ENCODE results near the gene DES. TPM values are rescaled to one million over a fixed set of nuclear protein-coding genes. Genes with fewer than 3 reads are reported as not detected.

DES gene
- total RNA-seq, 2 experiments from 2014 or later, result not detected

DNA sequence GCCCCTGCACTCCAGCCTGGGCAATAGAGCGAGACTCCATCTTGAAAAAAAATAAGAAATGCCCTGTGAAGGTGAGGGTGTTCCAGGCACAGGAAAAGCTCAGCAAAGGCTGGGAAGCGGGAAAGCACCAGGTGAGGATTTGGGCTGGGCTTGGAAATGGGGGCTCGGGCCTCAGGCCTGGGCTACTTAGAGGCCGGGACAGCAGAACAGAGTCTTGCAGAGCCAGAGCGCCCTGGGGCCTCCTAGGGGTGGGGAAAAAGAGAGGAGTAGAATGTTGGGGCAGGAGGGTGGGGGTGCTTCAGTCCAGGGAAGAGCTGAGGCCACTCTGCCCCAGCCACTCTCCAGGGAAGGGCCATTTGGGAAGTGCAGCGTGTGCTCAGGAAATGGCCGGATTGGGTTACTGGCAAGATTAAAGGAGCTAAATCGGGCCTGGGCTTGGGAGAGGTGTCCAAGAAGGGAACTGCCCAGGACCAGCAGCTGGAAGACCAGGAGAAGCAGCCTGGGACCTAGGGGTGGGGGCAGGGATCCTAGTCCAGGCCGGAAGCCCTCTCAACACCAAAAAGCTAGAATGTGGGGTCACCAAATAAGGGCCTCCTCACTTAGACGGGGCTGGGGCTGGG lies 13.8 kb upstream of the DES start:
- H3K27ac ChIP-seq (ENCODE audit: low read depth, low read length, poor library complexity, severe bottlenecking), result no peak overlapping the region
- no peaks in the 10 kb centered on the region for H3K79me2 ChIP-seq (ENCODE audit: insufficient read depth, low read depth, low read length)
- BruUV-seq (replicated peaks), result no TSS peak
- no peak for TF ChIP-seq EZH2phosphoT487 (IDR thresholded peaks at IDR 0.05; ENCODE audit: borderline replicate concordance, low read depth, low read length)
- TF ChIP-seq, protein P1, sequence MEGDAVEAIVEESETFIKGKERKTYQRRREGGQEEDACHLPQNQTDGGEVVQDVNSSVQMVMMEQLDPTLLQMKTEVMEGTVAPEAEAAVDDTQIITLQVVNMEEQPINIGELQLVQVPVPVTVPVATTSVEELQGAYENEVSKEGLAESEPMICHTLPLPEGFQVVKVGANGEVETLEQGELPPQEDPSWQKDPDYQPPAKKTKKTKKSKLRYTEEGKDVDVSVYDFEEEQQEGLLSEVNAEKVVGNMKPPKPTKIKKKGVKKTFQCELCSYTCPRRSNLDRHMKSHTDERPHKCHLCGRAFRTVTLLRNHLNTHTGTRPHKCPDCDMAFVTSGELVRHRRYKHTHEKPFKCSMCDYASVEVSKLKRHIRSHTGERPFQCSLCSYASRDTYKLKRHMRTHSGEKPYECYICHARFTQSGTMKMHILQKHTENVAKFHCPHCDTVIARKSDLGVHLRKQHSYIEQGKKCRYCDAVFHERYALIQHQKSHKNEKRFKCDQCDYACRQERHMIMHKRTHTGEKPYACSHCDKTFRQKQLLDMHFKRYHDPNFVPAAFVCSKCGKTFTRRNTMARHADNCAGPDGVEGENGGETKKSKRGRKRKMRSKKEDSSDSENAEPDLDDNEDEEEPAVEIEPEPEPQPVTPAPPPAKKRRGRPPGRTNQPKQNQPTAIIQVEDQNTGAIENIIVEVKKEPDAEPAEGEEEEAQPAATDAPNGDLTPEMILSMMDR (conservative IDR thresholded peaks at IDR 0.05; ENCODE audit: low read length), result no peak
- ChIA-PET POLR2A (interaction anchor here (0.6 kb wide), 1 partner anchor 92 kb away, joined by 3 read pairs; no protein-coding TSS in a partner anchor), CTCF (ENCODE audit: unreplicated experiment) (interaction anchor here (0.7 to 1.1 kb wide), 2 partner anchors 43 to 123 kb away, joined by 3 read pairs; no protein-coding TSS in a partner anchor)
- H3K9me2 ChIP-seq (ENCODE audit: insufficient read depth, low read length), result no peaks in the 10 kb centered on the region
- intact Hi-C loops (cut with micrococcal nuclease; ENCODE audit: unreplicated experiment), result loop anchor here (5.0 kb wide), 1 partner anchor 238 kb away; no protein-coding TSS in a partner anchor
- H3K36me3 ChIP-seq (ENCODE audit: insufficient read depth, low read length), result no peaks in the 10 kb centered on the region
- no peaks in the 10 kb centered on the region for H3K9me3 ChIP-seq (ENCODE audit: low read length)
- no peak for DNase-seq (ENCODE audit: low spot score)
- H3K4me2 ChIP-seq (ENCODE audit: low read length), result no peak overlapping the region
- no peaks in the 10 kb centered on the region for H3K4me1 ChIP-seq (ENCODE audit: insufficient read depth, low read length, poor library complexity, severe bottlenecking)
- no peak overlapping the region for H2AFZ ChIP-seq (ENCODE audit: low read length)
- H4K20me1 ChIP-seq (ENCODE audit: insufficient read depth, low read length), result no peaks in the 10 kb centered on the region
- no peak overlapping the region for H3K4me3 ChIP-seq (ENCODE audit: low read depth, low read length, poor library complexity, severe bottlenecking)

DNA sequence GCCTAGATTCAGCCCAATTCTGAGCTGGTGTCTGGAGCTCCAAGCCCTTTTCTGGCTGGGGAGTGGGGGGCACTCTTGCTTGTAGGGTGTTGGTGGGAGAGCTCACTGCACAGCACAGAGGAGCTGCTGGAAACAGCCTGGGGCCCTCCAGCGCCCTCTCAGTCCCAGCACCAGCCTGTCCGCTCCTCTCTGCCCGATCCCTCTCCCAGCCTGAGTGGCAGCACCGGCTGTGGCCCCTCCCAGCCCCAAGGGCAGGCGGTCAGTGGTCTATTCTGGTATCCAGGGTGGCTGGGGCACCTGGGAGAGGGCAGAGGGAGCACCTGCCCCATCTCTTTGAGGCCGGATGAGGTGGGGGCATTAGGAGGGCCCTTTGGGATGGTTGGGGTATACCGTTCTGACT lies 13.2 kb upstream of the DES start:
- Histone ChIP-seq H3K9me3 (ENCODE audit: low read length) (no peaks in the 10 kb centered on the region), H3K27ac (ENCODE audit: low read depth, low read length, poor library complexity, severe bottlenecking) (no peak overlapping the region), H3K4me1 (ENCODE audit: insufficient read depth, low read length, poor library complexity, severe bottlenecking) (no peaks in the 10 kb centered on the region), H2AFZ (ENCODE audit: low read length) (no peak overlapping the region), H3K4me2 (ENCODE audit: low read length) (no peak overlapping the region), H4K20me1 (ENCODE audit: insufficient read depth, low read length) (no peaks in the 10 kb centered on the region), H3K4me3 (ENCODE audit: low read depth, low read length, poor library complexity, severe bottlenecking) (no peak overlapping the region), H3K36me3 (ENCODE audit: insufficient read depth, low read length) (no peaks in the 10 kb centered on the region), H3K79me2 (ENCODE audit: insufficient read depth, low read depth, low read length) (no peaks in the 10 kb centered on the region), H3K9me2 (ENCODE audit: insufficient read depth, low read length) (no peaks in the 10 kb centered on the region)
- intact Hi-C loops (cut with micrococcal nuclease; ENCODE audit: unreplicated experiment), result loop anchor here (5.0 kb wide), 1 partner anchor 237 kb away; no protein-coding TSS in a partner anchor
- DNase-seq (ENCODE audit: low spot score), result no peak
- ChIA-PET POLR2A (interaction anchor here (0.6 kb wide), 1 partner anchor 93 kb away, joined by 3 read pairs; no protein-coding TSS in a partner anchor), CTCF (ENCODE audit: unreplicated experiment) (interaction anchor here (0.7 to 1.1 kb wide), 2 partner anchors 42 to 122 kb away, joined by 3 read pairs; no protein-coding TSS in a partner anchor)
- BruUV-seq (replicated peaks), result no TSS peak
- TF ChIP-seq EZH2phosphoT487 (IDR thresholded peaks at IDR 0.05; ENCODE audit: borderline replicate concordance, low read depth, low read length), result no peak
- TF ChIP-seq, protein P1 (conservative IDR thresholded peaks at IDR 0.05; ENCODE audit: low read length), result no peak

DNA sequence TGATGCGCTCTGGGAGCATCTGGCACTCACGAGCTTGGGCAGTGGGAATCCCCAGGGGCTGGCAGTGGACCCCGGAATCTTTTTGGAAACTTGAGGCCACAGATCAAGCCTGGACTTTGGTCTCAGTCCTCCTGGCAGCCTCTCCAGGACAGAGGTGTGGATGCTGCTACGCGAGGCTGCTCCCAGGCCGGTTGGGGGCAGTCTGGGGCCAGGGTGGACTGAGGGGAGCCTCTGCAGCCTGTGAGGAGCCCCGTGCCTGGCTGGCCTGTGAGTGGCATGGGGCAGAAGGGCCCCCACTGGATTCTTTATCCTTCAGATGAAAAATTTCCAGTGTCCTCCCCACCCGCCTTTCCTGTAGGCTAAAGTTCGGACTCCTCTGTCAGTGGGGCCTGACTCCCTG lies 12.7 kb upstream of the DES start:
- H3K9me2 ChIP-seq (ENCODE audit: insufficient read depth, low read length), result no peaks in the 10 kb centered on the region
- no peaks in the 10 kb centered on the region for H3K79me2 ChIP-seq (ENCODE audit: insufficient read depth, low read depth, low read length)
- H3K9me3 ChIP-seq (ENCODE audit: low read length), result no peaks in the 10 kb centered on the region
- TF ChIP-seq, protein P1 (conservative IDR thresholded peaks at IDR 0.05; ENCODE audit: low read length), result no peak
- no peak for TF ChIP-seq EZH2phosphoT487 (IDR thresholded peaks at IDR 0.05; ENCODE audit: borderline replicate concordance, low read depth, low read length)
- H3K4me2 ChIP-seq (ENCODE audit: low read length), result no peak overlapping the region
- no peak overlapping the region for H2AFZ ChIP-seq (ENCODE audit: low read length)
- H4K20me1 ChIP-seq (ENCODE audit: insufficient read depth, low read length), result no peaks in the 10 kb centered on the region
- no peak overlapping the region for H3K27ac ChIP-seq (ENCODE audit: low read depth, low read length, poor library complexity, severe bottlenecking)
- CTCF ChIA-PET (ENCODE audit: unreplicated experiment), result no interaction called here
- POLR2A ChIA-PET, result no interaction called here
- H3K4me3 ChIP-seq (ENCODE audit: low read depth, low read length, poor library complexity, severe bottlenecking), result no peak overlapping the region
- no TSS peak for BruUV-seq (replicated peaks)
- no peak for DNase-seq (ENCODE audit: low spot score)
- H3K4me1 ChIP-seq (ENCODE audit: insufficient read depth, low read length, poor library complexity, severe bottlenecking), result no peaks in the 10 kb centered on the region
- intact Hi-C loops (cut with micrococcal nuclease; ENCODE audit: unreplicated experiment), result no loop called here
- no peaks in the 10 kb centered on the region for H3K36me3 ChIP-seq (ENCODE audit: insufficient read depth, low read length)
